HG02938 (cell line): ENCODE results near the gene USP15.
"Not testable (repeated sequence)": the region's sequence is repeated elsewhere in the genome, so short reads cannot be mapped to it uniquely, and the experiment has no call there.

Experiments used
- ATAC-seq: cut with Tn5 transposase; IDR thresholded peaks from one replicate; pipeline ENCODE4 v1.9.1; 2021; ENCODE audit warnings: mild to moderate bottlenecking, moderate library complexity; ENCODE audit not compliant: unreplicated experiment

USP15 gene

DNA sequence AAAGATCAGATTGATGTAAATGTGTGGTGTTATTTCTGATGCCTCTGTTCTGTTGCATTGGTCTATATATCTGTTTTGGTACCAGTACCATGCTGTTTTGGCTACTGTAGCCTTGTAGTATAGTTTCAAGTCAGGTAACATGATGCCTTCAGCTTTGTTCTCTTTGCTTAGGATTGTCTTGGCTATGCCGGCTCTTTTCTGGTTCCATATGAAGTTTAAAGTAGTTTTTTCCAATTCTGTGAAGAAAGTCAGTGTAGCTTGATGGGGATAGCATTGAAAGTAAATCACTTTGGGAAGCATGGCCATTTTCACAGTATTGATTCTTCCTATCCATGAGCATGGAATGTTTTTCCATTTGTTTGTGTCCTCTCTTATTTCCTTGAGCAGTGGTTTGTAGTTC, 105.6 kb downstream of the USP15 start:
- ATAC-seq = not testable (repeated sequence)

DNA sequence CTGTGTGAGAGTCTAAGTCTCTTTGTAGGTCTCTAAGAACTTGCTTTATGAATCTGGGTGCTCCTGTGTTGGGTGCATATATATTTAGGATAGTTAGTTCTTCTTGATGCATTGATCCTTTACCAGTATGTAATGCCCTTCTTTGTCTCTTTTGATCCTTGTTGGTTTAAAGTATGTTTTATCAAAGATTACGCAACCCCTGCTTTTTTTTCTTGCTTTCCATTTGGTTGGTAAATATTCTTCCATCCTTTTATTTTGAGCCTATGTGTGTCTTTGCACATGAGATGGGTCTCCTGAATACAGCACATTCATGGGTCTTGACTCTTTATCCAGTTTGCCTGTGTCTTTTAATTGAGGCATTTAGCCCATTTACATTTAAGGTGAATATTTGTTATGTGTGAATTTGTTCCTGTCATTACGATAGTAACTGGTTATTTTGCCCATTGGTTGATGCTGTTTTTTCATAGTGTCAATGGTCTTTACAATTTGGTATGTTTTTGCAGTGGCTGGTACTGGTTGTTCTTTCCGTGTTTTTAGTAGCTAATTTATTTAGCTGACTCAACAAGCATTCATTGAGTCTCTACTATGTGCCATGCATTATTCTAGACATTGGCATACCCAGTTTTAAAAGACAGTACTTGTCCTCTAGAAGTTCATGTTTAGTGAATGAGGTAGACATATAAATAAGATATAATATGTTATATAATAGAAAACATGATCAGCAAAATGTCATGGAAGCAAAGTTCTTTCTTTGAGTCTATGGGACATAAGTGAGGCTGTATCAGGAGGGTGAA, 108.4 kb downstream of the USP15 start:
- ATAC-seq = not testable (repeated sequence)

- ATAC-seq = no peak
Observed at GRCh38 chr12:62370189-62370588, 110.0 kb downstream of the USP15 start.

DNA sequence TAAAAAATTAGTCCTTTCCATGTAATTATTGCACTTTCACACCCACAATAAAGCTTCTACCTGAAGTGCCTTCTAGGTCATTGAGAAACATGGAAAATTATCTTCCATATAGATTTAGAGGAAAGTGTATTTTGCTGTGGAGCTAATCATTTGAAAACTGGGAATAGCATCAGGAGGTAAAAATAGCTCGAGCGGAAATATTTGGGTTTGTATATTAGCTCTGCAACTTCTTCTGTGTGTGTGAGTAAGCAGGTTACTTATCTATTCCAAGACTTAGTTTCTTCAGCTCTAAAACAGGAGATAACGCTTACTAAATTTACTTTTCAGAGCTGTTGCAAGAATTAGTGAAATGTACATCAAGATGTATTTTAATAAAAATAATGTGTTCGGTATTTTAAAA, 111.5 kb downstream of the USP15 start:
- ATAC-seq = no peak

- ATAC-seq = no peak
Observed at GRCh38 chr12:62372134-62372533, 111.9 kb downstream of the USP15 start.

GRCh38 chr12:62372825-62373224, 112.6 kb downstream of the USP15 start:
- no peak for ATAC-seq

DNA sequence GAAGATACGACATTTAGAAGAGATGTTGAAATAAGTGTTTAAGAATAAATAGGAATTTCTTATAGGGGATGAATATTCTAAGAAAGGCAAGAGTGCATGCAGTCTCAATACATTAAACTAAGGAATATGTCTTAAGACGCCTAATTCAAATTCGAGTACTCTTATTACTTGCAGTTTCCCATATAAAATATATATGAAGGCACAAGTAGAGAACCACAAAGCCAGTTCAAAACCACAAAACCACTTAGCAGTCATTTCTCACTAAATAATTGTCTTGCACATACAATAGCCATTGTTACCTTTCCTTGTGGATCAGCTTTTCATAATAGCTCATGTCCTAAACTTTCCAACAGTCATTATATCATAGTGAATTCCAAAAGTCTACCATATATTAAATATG, 115.4 kb downstream of the USP15 start:
- ATAC-seq = no peak

- ATAC-seq = no peak
Observed at GRCh38 chr12:62379026-62379722, 119.0 kb downstream of the USP15 start.

- ATAC-seq = no peak
Observed at GRCh38 chr12:62379723-62380045, 119.5 kb downstream of the USP15 start.

- no peak for ATAC-seq
Observed at GRCh38 chr12:62382526-62382925, 122.3 kb downstream of the USP15 start.

DNA sequence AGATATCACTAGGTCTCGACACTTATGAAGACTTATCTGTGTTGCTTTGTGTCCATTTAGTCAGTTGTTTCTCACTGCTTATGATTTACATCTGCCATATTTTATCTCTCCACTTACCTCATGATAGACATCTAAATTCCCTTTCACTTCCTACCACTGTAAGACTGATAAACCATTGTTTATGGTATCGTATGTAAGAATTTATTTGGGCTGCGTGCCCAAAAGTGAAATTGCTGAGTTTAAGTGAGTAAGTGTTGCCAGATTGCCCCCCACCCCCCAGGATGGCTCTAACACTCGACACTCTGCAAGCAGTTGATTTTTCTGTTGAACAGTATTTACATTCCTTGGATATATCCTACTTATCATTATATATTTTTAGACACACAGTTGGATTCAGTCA, 136.5 kb downstream of the USP15 start:
- no peak for ATAC-seq

DNA sequence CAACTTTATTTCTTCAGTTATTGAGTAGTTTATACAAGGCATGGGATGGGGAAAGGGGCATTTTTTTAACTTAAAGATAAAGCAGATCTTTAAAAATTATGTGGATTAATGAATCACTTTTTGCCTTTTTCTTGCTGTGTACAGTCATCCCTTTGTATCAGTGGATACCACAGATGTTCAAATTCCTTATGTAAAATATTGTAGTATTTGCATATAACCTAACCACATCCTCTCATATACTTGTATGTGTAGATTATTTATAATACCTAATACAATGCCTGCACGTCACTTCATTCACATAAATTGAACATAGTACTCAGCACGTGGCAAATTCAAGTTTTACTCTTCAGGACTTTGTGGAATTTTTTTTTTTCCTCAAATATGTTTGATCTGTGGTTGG, 139.9 kb downstream of the USP15 start:
- peak; percentile 60 for ATAC-seq

GRCh38 chr12:62401631-62402030, 141.4 kb downstream of the USP15 start:
- no peak for ATAC-seq

GRCh38 chr12:62403031-62403430, 142.8 kb downstream of the USP15 start:
- no peak for ATAC-seq

DNA sequence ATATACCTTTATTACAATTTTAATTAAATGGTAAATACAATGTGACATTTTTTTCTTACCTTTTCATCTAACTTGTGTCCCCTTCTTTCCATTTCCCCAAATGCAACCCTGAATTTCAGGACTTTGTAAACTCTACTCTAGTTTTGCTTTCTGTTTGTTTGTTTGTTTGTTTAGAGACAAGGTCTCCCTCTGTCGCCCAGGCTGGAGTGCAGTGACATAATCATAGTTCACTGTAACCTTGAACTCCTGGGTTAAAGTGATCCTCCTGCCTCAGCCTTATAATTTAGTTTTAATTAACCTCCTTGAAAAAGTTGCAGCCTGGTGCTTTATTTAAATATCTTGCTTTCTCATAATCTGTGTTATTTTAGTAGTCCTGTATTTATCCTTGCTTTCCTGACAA, 147.4 kb downstream of the USP15 start:
- no peak for ATAC-seq

DNA sequence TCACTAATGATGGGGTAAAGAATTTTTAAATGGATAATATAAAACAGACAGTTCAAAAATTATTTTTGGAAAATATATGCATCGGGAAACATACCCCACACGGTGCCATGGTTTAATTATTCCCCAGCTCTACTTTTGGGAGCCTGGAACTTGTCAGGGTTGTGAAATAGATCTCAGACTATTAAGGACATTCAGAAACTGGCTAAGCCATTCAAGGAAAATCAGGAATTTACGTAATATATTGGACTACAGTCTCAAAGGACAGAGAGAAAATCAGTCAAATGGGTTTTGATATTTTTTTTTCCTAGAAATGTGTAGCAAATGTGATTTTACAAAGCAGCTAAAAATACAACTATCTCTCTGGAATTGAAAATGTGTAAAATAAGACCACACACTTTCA, 148.9 kb downstream of the USP15 start:
- ATAC-seq = no peak

GRCh38 chr12:62414180-62414579, 154.0 kb downstream of the USP15 start:
- no peak for ATAC-seq

DNA sequence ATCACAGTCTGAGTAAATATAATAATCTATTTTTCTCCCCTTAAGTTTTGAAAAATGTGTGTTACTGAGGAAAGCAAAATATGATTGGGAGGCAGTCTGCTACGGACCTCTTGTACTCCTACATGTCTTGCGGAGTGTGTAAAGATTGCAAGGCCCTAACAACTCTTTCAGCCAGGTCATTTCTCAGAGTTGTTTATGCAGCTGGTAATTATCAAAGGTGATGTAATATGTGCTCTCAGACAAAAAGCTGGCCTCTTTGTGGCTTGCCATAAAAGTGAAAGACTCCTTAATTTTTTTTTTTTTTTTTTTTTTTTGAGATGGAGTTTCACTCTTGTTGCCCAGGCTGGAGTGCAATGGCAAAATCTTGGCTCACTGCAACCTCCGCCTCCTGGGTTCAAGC, 165.9 kb downstream of the USP15 start:
- no peak for ATAC-seq

GRCh38 chr12:62429457-62429856, 169.3 kb downstream of the USP15 start:
- no peak for ATAC-seq

GRCh38 chr12:62434494-62435302, 174.5 kb downstream of the USP15 start:
- no peak for ATAC-seq

GRCh38 chr12:62435303-62436163, 175.3 kb downstream of the USP15 start:
- ATAC-seq = peak; percentile 80
